HepG2 (cell line): ENCODE measurements around the gene ZNF341. TPM values are rescaled to one million over a fixed set of nuclear protein-coding genes. Genes with fewer than 3 reads are reported as not detected.

Experiments
- ARNT2 ChIP-seq: sonication (generic); formaldehyde crosslinking; IDR thresholded peaks from 2 replicates; pipeline ENCODE4 v1.8.0; 2022; ENCODE audit warnings: mild to moderate bottlenecking, low read depth, missing genetic modification reagents, moderate library complexity
- CBX5 ChIP-seq: sonication (generic); formaldehyde crosslinking; IDR thresholded peaks from 2 replicates; pipeline ENCODE4 v1.4.0; 2020; ENCODE audit warnings: missing genetic modification reagents, borderline replicate concordance
- LCORL ChIP-seq, 2 experiments: fragments of 450-650 bp in 1 of 2; sonication (generic) in 1 of 2; formaldehyde crosslinking in 1 of 2; IDR thresholded peaks; 2 replicates each; pipeline versions ENCODE4 v1.5.0 to v1.6.1; 2017 to 2020; ENCODE audit warnings: antibody characterized with exemption in 1 of 2, missing genetic modification reagents in 1 of 2
- NFRKB ChIP-seq: fragments of 450-650 bp; IDR thresholded peaks from 2 replicates; pipeline ENCODE4 v1.6.1; 2017
- NR2F6 ChIP-seq, 2 experiments: IDR thresholded peaks; 2 replicates each; pipeline ENCODE4 v1.6.1; 2016; ENCODE audit warnings: antibody characterized with exemption in 1 of 2, mild to moderate bottlenecking in 1 of 2
- PATZ1 ChIP-seq: sonication (generic); formaldehyde crosslinking; IDR thresholded peaks from 2 replicates; pipeline ENCODE4 v1.4.0; 2020; ENCODE audit warnings: missing genetic modification reagents
- RFX1 ChIP-seq: fragments of 450-650 bp; IDR thresholded peaks from 2 replicates; pipeline ENCODE4 v1.6.1; 2017
- RFX3 ChIP-seq: IDR thresholded peaks from 2 replicates; pipeline ENCODE4 v1.6.1; 2016; ENCODE audit warnings: missing biosample characterization, missing genetic modification reagents
- TOPORS ChIP-seq: sonication (generic); formaldehyde crosslinking; IDR thresholded peaks from 2 replicates; pipeline ENCODE4 v1.8.0; 2023; ENCODE audit warnings: mild to moderate bottlenecking, missing genetic modification reagents
- YEATS4 ChIP-seq: sonication (generic); formaldehyde crosslinking; IDR thresholded peaks from 2 replicates; pipeline ENCODE4 v1.4.0; 2020; ENCODE audit warnings: missing genetic modification reagents, borderline replicate concordance
- ZBTB2 ChIP-seq: sonication (generic); formaldehyde crosslinking; IDR thresholded peaks from 2 replicates; pipeline ENCODE4 v1.8.0; 2022; ENCODE audit warnings: low read depth, missing genetic modification reagents
- ZNF382 ChIP-seq: sonication (generic); formaldehyde crosslinking; IDR thresholded peaks from 2 replicates; pipeline ENCODE4 v1.5.0; 2020; ENCODE audit warnings: missing genetic modification reagents, mild to moderate bottlenecking, borderline replicate concordance
- ZNF687 ChIP-seq: sonication (generic); formaldehyde crosslinking; IDR thresholded peaks from 2 replicates; pipeline ENCODE4 v1.5.1; 2020; ENCODE audit warnings: mild to moderate bottlenecking, missing genetic modification reagents, moderate library complexity
- polyA plus RNA-seq, 8 experiments: library from polyadenylated mRNA; depleted of rRNA in 3 of 8; stranded (reverse) in 7 of 8; unstranded in 1 of 8; fragments of >200 nt; fragmentation: Illumina TruSeq in 4 of 8; extraction: Trizol in 4 of 8; gene quantifications; 2 replicates each; pipeline versions ENCODE4 v1.2.1 to v1.2.3, GENCODE V29; 2011 to 2016; ENCODE audit warnings: low read depth in 4 of 8, missing spikeins in 1 of 8, mixed read lengths in 1 of 8; ENCODE audit not compliant: insufficient read depth in 1 of 8
- total RNA-seq, 5 experiments: library from RNA; depleted of rRNA; stranded (reverse); fragments of >200 nt; fragmentation: Illumina TruSeq; extraction: Trizol; gene quantifications; 2 replicates each; pipeline ENCODE4 v1.2.3, GENCODE V29; 2016; ENCODE audit warnings: low read depth in 1 of 5
- TF ChIP-seq, protein P1 (sequence below): sonication (generic); formaldehyde crosslinking; IDR thresholded peaks from 2 replicates; pipeline ENCODE4 v1.4.0; 2020; ENCODE audit warnings: missing genetic modification reagents
- TF ChIP-seq, protein P2 (sequence below): sonication (generic); formaldehyde crosslinking; IDR thresholded peaks from 2 replicates; pipeline ENCODE4 v1.5.1; 2020; ENCODE audit warnings: missing genetic modification reagents, mild to moderate bottlenecking, borderline replicate concordance

ZNF341 gene
- total and polyA plus RNA-seq, 2 of the 13 experiments (the other 11 are each of a cell fraction or from before 2014, with no cell fraction given): 1.1 to 2.2 TPM

GRCh38 chr20:33812908-33813462 lies 81.2 kb downstream of the ZNF341 start (continued):
- TF ChIP-seq ZBTB2 (CRISPR knock-in tag) (no peak), ZNF687 (CRISPR knock-in tag) (no peak), PATZ1 (no peak), ZNF382 (no peak), LCORL (IDR thresholded peaks at IDR 0.05) (no peak), LCORL (CRISPR knock-in tag; IDR thresholded peaks at IDR 0.05) (no peak; the same call in 1 of the 2 replicates), NFRKB (no peak), TOPORS (CRISPR knock-in tag) (no peak), YEATS4 (CRISPR knock-in tag) (peak; percentile 17; the same call in 1 of the 2 replicates), NR2F6 (IDR thresholded peaks at IDR 0.05) (no peak), NR2F6 (CRISPR knock-in tag; IDR thresholded peaks at IDR 0.05) (no peak), CBX5 (CRISPR knock-in tag) (no peak; the same call in 1 of the 2 replicates), RFX3 (CRISPR knock-in tag) (no peak), RFX1 (no peak), ARNT2 (CRISPR knock-in tag) (no peak; the same call in 1 of the 2 replicates)
- TF ChIP-seq, protein P1, sequence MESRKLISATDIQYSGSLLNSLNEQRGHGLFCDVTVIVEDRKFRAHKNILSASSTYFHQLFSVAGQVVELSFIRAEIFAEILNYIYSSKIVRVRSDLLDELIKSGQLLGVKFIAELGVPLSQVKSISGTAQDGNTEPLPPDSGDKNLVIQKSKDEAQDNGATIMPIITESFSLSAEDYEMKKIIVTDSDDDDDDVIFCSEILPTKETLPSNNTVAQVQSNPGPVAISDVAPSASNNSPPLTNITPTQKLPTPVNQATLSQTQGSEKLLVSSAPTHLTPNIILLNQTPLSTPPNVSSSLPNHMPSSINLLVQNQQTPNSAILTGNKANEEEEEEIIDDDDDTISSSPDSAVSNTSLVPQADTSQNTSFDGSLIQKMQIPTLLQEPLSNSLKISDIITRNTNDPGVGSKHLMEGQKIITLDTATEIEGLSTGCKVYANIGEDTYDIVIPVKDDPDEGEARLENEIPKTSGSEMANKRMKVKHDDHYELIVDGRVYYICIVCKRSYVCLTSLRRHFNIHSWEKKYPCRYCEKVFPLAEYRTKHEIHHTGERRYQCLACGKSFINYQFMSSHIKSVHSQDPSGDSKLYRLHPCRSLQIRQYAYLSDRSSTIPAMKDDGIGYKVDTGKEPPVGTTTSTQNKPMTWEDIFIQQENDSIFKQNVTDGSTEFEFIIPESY (CRISPR knock-in tag): no peak
- TF ChIP-seq, protein P2, sequence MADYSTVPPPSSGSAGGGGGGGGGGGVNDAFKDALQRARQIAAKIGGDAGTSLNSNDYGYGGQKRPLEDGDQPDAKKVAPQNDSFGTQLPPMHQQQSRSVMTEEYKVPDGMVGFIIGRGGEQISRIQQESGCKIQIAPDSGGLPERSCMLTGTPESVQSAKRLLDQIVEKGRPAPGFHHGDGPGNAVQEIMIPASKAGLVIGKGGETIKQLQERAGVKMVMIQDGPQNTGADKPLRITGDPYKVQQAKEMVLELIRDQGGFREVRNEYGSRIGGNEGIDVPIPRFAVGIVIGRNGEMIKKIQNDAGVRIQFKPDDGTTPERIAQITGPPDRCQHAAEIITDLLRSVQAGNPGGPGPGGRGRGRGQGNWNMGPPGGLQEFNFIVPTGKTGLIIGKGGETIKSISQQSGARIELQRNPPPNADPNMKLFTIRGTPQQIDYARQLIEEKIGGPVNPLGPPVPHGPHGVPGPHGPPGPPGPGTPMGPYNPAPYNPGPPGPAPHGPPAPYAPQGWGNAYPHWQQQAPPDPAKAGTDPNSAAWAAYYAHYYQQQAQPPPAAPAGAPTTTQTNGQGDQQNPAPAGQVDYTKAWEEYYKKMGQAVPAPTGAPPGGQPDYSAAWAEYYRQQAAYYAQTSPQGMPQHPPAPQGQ (CRISPR knock-in tag): no peak
